OCI-LY1 (cell line): ENCODE data around the gene ARHGAP8.

Experiments
- H2AFZ ChIP-seq: fragments of 200-600 bp; sonication (generic), shearing (Covaris generic); 2 replicates; pipeline ENCODE4 v1.6.0; 2014; ENCODE audit warnings: antibody characterized with exemption, mild to moderate bottlenecking, low read length
- H3F3A ChIP-seq: fragments of 200-600 bp; sonication (generic), shearing (Covaris generic); 2 replicates; pipeline ENCODE4 v1.6.0; 2014; ENCODE audit warnings: mild to moderate bottlenecking, antibody characterized with exemption, low read length, moderate library complexity; ENCODE audit not compliant: insufficient read depth
- H3K27ac ChIP-seq: fragments of 200-600 bp; sonication (generic); 2 replicates; pipeline ENCODE4 v1.5.1; 2014; ENCODE audit warnings: low read length, mixed run types, mild to moderate bottlenecking, low read depth; ENCODE audit not compliant: poor library complexity, severe bottlenecking
- H3K27me3 ChIP-seq: fragments of 200-600 bp; sonication (generic); 2 replicates; pipeline ENCODE4 v1.6.0; 2014; ENCODE audit warnings: antibody characterized with exemption, mild to moderate bottlenecking, low read length, moderate library complexity; ENCODE audit not compliant: insufficient read depth
- H3K36me3 ChIP-seq: fragments of 200-600 bp; sonication (generic); 2 replicates; pipeline ENCODE4 v1.6.1; 2014; ENCODE audit warnings: mild to moderate bottlenecking, antibody characterized with exemption, low read length, moderate library complexity, mixed read lengths; ENCODE audit not compliant: insufficient read depth
- H3K4me1 ChIP-seq: fragments of 200-600 bp; sonication (generic); 2 replicates; pipeline ENCODE4 v1.5.1; 2014; ENCODE audit warnings: mild to moderate bottlenecking, low read length, moderate library complexity; ENCODE audit not compliant: insufficient read depth, severe bottlenecking
- H3K4me2 ChIP-seq: fragments of 200-600 bp; sonication (generic), shearing (Covaris generic); 2 replicates; pipeline ENCODE4 v1.6.1; 2014; ENCODE audit warnings: low read length
- H3K4me3 ChIP-seq: fragments of 200-600 bp; sonication (generic); 2 replicates; pipeline ENCODE4 v1.5.1; 2014; ENCODE audit warnings: low read length, low read depth, mild to moderate bottlenecking, mixed read lengths; ENCODE audit not compliant: poor library complexity, severe bottlenecking
- H3K79me2 ChIP-seq: fragments of 200-600 bp; shearing (Covaris generic); 2 replicates; pipeline ENCODE4 v1.6.1; 2016; ENCODE audit warnings: mixed run types, low read length, mixed read lengths; ENCODE audit not compliant: insufficient read depth
- H3K9ac ChIP-seq: fragments of 200-600 bp; sonication (generic), shearing (Covaris generic); 2 replicates; pipeline ENCODE4 v1.6.1; 2014; ENCODE audit warnings: mild to moderate bottlenecking, low read length, mixed read lengths
- H3K9me2 ChIP-seq: fragments of 200-600 bp; sonication (generic), shearing (Covaris generic); 2 replicates; pipeline ENCODE4 v1.6.1; 2014; ENCODE audit warnings: low read depth, mild to moderate bottlenecking, low read length, mixed read lengths
- H3K9me3 ChIP-seq: fragments of 200-600 bp; shearing (Covaris generic); 2 replicates; pipeline ENCODE4 v1.6.1; 2014; ENCODE audit warnings: low read length, mixed read lengths
- H4K20me1 ChIP-seq: fragments of 200-600 bp; sonication (generic), shearing (Covaris generic); 2 replicates; pipeline ENCODE4 v1.6.0; 2016; ENCODE audit warnings: mild to moderate bottlenecking, low read length; ENCODE audit not compliant: insufficient read depth
- CTCF ChIP-seq: fragments of 200-600 bp; sonication (generic), shearing (Covaris generic); IDR thresholded peaks from 2 replicates; pipeline ENCODE4 v1.5.1; 2017; ENCODE audit warnings: mild to moderate bottlenecking, antibody characterized with exemption, low read length, moderate library complexity, mixed read lengths
- EZH2 ChIP-seq: fragments of 200-600 bp; sonication (generic), shearing (Covaris generic); IDR thresholded peaks from 2 replicates; pipeline ENCODE4 v1.8.0; 2017; ENCODE audit warnings: borderline replicate concordance, mixed run types, mild to moderate bottlenecking, antibody characterized with exemption, low read length, moderate library complexity, mixed read lengths

The ARHGAP8 gene

GRCh38 chr22:44862281-44862680 lies 109.9 kb downstream of the ARHGAP8 start:
- no peak overlapping the region for H2AFZ ChIP-seq
- no peak for TF ChIP-seq EZH2
- no peak for TF ChIP-seq CTCF
- no peaks in the 10 kb centered on the region for H3K36me3 ChIP-seq
- H3K4me2 ChIP-seq, result no peak overlapping the region
- H3F3A ChIP-seq, result no peaks in the 10 kb centered on the region
- H3K79me2 ChIP-seq, result no peaks in the 10 kb centered on the region
- no peaks in the 10 kb centered on the region for H3K27me3 ChIP-seq
- H4K20me1 ChIP-seq, result no peaks in the 10 kb centered on the region
- no peaks in the 10 kb centered on the region for H3K9me3 ChIP-seq
- no peak overlapping the region for H3K27ac ChIP-seq
- no peak overlapping the region for H3K9ac ChIP-seq
- no peaks in the 10 kb centered on the region for H3K9me2 ChIP-seq
- H3K4me3 ChIP-seq, result no peak overlapping the region
- no peaks in the 10 kb centered on the region for H3K4me1 ChIP-seq

GRCh38 chr22:44862981-44863860 lies 110.8 kb downstream of the ARHGAP8 start:
- Histone ChIP-seq H3K36me3 (no peaks in the 10 kb centered on the region), H2AFZ (no peak overlapping the region), H3K27ac (no peak overlapping the region), H3K4me3 (no peak overlapping the region), H3K9me3 (no peaks in the 10 kb centered on the region), H3K9ac (no peak overlapping the region), H3K9me2 (no peaks in the 10 kb centered on the region), H4K20me1 (no peaks in the 10 kb centered on the region), H3F3A (no peaks in the 10 kb centered on the region), H3K27me3 (no peaks in the 10 kb centered on the region), H3K79me2 (no peaks in the 10 kb centered on the region), H3K4me1 (no peaks in the 10 kb centered on the region), H3K4me2 (no peak overlapping the region)
- TF ChIP-seq CTCF (no peak), EZH2 (no peak)

- Histone ChIP-seq H3K9me3 (no peaks in the 10 kb centered on the region), H3K9ac (no peak overlapping the region), H3K4me1 (no peaks in the 10 kb centered on the region), H3K27me3 (no peaks in the 10 kb centered on the region), H3K4me3 (no peak overlapping the region), H3K9me2 (no peaks in the 10 kb centered on the region), H3F3A (no peaks in the 10 kb centered on the region), H3K4me2 (no peak overlapping the region), H3K36me3 (no peaks in the 10 kb centered on the region), H2AFZ (no peak overlapping the region), H3K27ac (no peak overlapping the region), H4K20me1 (no peaks in the 10 kb centered on the region), H3K79me2 (no peaks in the 10 kb centered on the region)
- no peak for TF ChIP-seq CTCF
- TF ChIP-seq EZH2, result no peak
These were observed 113.0 kb downstream of the ARHGAP8 start for GRCh38 chr22:44865193-44866057.
